ENCODE measurements around the gene DPY19L3.
"Not testable (repeated sequence)": the region's sequence is repeated elsewhere in the genome, so short reads cannot be mapped to it uniquely, and the experiment has no call there.

Gene DPY19L3

DNA sequence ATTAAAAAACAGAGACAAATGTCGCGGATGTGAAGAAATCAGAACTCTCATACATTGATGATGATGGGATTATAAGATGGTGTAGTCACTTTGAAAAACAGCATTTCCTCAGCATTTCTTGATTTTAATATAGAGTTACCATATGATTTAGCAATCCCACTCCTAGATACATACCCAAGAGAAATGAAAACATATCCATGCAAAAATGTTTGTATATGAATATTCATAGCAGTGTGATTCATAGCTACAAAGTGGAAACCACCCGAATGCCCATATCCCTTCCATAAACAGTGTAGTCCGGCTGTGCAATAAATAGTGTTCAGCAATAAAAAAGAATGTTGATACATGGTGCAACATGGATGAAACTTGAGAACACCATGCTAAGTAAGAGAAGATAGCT is 44.6 kb downstream of the DPY19L3 start:
- DNase-seq: no peak

DNA sequence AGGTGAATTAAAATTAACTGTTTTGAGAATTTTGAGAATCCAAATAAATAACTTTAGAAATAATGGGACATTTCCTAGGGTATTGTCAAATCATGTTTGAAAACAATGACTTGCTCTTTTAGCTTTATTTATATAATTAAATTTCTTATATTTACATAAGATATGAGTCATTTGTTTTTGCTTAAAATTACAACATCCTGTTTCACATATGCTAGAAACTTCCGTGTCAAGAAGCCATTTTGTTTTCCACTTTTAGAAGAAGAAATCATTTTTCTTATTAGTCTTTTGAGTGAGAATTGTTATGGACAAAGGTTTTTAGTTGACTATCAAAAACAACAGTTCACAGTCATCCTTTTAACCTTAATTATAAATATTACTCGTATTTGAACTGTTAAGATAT is 48.2 kb downstream of the DPY19L3 start:
- no peak for DNase-seq

DNA sequence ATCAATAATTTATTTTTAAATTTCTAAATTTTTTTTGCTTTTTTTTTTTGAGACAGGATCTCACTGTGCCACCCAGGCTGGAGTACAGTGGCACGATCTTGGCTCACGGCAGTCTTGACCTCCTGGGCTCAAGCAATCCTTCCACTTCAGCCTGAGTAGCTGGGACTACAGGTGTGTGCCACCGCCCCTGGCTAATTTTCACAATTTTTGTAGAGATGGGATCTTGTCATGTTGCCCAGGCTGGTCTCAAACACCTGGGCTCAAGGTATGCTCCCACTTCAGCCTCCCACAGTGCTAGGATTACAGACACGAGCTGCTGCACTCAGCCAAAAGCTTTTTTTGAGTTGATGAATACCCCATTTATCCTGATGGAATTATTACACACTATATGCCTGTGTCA is 50.8 kb downstream of the DPY19L3 start:
- DNase-seq: no peak

DNA sequence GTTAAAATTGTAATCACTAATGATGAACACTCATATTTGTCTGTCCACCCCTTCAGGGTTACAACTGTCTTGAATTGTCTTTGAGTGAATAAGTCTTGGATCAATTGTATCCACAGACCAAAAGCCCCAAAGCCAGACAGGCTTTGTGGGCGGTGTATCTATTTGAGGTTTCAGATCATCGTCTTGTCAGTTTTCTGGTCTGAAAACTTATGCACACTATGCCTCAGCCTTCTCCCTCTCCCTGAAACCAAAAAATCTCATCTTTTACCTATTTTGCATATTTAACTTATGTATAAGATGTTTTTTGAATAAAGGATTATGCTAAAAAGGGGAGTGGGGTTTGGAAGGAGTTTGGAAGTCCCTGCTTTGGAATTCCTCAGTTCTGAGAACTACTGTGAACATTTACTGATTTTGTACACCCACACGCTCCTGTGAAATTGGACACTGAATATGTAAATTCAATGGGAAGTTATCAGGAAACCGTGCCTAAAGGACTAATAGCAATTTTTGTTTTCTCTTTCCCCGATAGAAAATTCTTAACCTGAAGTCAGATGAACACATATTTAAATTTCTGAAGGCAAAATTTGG is 52.1 kb downstream of the DPY19L3 start:
- DNase-seq: no peak

DNA sequence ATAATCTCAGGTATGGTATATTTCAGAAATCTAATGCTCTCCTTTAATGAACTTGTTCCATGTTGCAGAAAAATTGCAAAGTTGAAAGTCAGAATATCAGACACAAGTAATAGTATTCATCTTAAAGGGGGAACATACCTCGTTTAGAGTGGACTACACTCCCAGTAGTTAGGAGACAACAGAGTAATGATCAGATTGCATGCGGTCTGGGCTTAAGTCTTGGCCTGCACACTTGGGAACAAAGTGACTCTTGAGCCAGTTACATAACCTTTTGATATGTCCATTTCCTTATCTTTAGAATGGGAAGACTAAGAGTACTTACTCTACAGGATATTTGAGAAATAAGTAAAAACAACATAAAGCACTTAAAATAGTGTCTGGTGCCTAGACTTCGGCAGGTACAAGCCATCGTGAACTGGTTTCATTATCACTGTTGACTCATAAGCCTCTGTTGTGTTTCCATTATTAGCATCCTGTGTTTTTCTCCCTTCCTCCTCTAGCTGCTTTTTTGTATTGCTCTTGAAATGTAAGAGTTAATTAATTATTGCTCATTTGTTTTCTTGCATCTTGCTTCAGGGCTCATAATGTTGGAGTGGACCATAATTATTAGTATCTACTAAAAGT is 53.0 kb downstream of the DPY19L3 start:
- no peak for DNase-seq

DNA sequence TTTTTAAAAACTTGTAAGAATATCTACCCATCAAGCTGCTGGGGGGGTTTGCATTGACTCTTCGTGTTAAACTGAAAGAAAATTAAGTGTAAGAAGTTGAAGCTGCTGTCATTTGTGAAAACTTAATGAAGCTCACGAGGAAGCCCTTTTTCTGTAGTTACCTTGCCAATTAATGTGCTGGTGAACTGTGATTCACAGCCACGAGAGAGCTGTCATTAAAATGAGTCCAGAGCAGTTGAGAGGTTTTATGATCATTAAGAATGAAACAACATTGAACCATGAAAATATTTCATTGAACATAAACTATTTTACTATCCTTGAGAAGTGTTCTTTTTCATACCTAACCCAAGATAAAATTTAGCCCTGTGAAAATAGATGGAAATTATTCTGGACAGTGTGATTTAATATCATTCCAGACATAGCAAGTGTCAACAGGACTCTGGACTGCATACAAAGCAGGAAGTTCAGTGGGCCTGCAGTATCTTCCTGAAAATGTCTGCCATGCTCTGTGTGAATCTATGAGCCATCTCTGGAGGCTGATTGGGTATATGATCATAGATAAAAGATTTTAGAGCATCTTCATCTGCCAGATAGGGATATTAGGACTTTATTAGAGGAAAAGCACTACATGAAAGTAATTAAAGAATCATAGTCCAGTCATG is 53.8 kb downstream of the DPY19L3 start:
- DNase-seq: no peak

DNA sequence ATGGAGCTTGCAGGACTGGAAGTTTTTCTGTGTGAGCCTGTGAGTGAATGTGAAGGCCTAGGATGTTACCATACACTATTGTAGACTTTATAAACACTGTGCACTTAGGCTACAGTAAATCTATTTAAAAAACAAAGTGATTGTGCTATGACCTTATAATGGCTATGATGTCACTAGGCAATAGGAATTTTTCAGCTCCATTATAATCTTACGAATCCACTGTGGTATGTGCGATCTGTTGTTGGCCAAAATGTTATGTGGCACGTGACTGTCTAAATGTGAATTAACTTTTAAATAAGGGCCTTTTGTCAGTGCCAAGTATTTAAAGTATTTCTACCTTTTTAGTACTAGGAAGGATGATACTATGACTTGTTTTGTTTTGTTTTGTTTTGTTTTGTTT is 54.9 kb downstream of the DPY19L3 start:
- no peak for DNase-seq

DNA sequence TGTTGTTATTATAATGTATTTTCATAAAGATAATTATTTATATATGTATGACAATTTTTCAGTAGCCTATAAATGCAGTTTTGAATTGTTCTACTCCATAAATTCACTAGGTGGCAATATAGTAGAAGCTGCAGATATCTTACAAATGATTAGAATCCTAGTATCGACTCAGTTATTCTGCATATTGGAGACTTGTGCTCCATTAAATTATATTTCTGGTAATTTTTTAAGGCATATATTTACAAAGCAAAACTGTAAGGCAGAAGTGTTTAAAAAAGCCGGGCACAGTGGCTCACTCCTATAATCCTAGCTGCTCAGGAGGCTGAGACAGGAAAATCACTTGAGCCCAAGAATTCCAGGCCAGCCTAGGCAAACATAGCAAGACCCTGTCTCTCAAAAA is 58.7 kb downstream of the DPY19L3 start:
- no peak for DNase-seq

DNA sequence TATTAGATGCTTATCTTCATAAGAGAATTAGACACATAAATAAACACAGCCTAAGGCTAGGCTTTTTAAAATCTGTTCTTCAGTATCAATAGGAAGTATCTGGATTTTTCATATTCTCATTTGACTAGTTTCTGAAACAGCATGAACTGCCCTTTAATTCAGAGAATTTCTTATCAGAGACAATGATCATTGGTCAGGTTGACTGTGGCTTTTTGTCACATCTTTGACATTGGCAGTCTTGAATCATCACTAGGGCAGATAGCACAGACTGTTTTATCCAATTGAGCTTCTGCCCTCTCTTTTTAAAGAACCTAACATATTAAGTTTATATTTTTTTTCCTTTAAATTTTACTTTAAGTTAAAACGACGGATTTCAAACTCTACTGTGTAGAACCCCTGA is 59.6 kb downstream of the DPY19L3 start:
- DNase-seq: no peak

DNA sequence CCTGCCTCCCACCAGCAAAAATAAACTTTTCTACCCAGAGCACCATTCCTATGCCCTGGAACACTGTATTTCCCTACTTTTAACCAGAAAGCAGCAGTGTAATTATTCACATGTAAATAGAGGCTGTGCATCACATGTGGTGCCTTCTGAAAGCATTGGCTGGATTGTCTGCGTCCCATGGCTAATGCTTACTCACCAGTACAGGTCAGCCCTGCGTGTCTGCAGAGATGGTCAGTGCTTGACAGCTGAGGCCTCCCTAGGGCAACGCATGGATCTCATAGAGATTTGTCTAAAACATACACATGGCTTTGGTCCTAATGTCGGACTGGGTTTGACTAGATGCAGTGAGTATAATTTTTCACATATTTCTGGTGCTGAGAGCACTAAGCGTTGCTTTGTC is 64.2 kb downstream of the DPY19L3 start:
- no peak for DNase-seq

DNA sequence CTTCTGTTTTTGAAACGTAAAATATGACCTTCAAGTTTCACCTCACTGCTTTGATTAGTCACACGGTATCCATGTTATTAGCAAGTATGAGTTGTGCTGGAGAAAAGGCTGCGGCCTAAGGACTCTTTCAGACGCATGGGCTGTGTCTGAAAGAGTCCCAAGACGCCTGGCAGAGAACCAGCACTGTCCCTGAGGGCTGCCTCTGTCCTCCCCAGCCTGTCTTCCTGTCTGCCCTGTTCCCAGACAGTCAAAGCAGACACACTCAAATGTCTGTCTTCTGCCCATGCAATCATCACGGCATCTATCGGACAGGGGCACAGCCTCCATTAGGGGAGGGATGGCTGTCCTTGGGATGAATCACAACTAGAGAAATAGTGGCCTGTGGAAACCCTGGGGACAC is 65.5 kb downstream of the DPY19L3 start:
- DNase-seq: no peak

DNA sequence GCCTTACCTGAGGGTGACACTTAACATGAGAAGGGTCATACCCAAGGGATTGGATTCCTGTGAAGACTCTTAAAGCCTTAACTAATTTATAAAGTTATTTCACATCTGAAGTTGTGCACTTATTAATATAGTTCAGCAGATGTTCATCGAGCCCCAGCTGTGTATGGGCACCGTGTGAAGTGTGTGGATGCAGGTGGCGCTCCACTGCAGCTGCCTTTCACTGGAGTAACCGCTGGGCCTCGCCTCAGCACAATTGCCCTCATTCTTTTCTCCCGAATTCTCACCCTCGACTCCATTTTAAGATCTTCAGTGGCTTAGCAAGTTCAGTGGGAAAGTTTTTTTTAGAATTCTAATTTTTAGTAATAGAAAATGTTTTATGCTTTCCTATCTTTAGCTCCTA is 66.2 kb downstream of the DPY19L3 start:
- DNase-seq: no peak

DNA sequence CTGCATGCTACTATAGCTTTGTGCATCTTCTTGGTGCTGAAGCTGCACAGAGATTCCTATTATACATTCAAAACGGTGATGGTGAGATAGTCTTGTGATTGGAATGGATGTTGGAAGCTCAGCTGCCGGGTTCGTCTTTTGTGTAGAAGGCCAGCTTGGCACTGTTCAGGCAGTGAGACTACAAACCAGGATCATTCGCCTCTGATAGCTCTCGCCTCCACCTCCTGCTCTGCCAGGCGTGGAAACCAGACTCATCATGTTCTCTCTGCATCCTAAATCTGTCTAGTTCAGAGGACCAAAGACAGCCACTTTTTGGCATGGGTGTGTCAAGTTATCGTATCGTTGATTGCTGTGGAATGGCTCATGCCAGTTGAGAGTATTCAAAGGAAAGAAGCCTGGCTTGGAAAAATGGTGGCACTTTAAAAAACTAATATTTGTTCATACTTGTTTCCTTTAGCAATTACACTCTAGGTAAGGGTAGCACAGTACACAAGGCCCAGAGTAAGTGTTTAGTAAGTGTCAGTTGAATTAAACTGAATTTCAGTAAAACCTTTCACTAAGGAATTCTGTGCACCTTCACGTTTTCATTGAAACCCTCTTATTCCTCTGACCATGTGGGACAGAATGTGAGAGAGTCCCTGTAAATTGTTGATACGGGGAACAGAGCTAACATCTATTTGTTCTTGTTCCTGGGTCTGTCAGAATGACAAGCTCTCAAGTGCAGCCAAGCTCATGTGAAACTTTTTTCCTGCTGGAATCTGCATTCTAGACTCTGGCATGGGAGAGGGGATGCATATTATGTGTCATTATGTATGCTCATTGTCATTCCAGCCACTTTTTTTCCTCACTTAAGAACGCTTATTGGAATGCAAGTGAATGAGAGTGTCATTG is 69.8 kb downstream of the DPY19L3 start:
- no peak for DNase-seq

DNA sequence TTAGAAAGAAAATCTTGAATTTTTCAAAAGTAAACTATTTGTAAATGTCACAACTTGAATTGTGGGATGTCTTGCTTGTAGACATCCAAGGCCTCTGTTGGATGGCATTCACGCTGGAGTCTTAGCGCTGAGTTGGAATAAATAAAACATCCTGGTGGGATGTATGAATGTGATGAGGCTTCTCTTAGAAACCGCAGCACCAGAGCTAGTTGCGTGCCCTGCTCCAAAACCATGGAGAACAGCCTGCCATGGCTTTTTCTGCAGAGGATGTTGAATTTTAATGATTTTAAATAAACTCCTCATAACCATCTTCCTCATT is 70.4 kb downstream of the DPY19L3 start:
- DNase-seq: no peak

DNA sequence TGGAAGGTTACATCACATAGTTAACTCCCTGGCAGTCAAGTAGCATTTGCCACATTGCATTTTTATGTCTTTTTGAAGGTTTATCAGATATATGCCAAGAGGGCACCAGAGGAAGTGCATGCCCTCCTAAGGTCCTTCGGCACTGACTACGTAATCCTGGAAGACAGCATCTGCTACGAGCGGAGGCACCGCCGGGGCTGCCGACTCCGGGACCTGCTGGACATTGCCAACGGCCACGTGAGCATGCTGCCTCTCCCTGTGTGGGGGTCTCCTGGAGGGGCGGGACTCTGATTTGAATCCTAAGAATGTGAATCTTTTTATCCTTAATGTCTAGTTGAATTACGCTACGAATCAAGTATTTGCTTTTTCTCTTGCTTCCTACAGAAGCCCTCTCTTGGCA is 74.8 kb downstream of the DPY19L3 start:
- DNase-seq: no peak

DNA sequence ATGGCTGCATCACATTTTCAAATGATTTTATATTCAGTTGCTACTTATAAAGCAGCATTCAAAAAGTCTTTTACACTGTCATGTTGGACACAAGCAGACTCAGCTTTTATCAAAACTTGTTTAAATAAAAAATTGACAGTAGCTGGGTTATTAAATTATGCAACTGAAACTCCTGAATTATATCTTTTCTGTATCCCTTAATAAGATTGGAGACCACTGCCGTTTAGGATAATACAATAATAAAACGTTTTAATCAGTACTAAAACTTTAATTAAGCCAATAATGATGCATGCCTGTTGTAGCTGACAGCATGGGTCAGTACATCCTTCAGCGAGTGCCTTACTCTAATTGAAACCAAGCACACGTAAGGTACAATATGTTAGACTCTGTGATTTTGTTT is 78.0 kb downstream of the DPY19L3 start:
- no peak for DNase-seq

DNA sequence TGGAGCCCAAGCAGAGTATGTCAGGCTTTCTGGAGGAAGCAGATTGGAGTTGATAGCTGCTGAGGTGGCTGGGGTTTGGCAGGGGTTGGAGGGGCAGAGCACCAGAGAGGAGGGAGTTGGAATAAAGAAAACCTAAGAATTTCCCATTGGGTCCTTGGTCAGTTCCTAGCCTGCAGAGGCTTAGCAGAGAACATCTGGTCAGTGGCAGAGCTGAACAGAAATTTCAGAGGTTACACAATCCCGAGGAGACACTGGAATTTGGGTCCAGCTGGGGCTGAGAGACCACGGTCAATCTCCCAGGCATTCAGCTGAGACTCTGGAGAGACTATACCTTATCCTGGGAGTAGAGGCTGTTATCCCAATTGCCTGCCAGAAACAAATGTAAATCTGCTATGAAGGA is 84.4 kb downstream of the DPY19L3 start:
- DNase-seq: no peak

DNA sequence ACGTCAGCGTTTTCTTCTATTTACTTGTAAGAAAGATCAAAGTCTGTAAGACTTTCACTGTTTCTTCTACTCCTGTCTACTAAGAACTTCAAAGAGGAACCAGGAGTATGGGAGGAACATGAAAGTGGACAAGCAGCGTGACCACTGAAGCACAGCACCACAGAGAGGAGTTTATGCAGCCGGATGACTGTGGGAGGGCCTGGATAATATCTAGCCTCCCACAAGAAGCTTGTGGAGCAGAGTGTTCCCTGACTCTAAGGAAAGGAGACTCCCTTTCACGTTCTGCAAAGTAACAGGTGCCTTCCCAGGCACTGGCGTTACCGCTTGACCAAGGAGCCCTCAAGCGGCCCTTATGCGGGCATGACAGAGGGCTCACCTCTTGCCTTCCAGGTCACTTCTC is 91.8 kb downstream of the DPY19L3 start:
- DNase-seq: no peak

DNA sequence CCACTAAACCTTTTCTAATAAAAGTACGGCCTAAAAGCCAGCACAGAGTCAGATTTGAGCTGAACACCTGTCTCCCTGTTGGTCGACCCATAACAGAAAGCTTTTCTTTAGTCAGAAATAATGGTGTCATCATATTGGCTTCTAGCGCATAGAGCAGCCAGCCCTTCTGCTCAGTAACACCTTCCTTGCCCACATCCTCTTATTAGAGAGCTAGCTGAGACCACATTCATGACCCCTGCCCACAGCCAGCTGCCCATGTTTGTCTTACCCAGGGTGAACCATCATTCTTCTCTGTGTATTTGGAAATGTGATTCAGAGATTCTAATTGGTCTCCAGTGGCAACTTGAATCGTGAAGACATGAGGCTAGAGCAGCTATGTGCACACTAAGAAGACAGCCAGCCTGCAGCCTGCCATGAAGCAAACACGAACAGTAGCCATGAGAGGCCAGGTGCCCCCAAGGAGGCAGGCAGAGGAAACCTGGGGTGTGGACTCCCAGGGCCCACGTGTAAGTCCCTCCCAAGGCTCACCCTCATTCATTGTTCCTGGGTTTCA is 93.2 kb downstream of the DPY19L3 start:
- DNase-seq: no peak

DNA sequence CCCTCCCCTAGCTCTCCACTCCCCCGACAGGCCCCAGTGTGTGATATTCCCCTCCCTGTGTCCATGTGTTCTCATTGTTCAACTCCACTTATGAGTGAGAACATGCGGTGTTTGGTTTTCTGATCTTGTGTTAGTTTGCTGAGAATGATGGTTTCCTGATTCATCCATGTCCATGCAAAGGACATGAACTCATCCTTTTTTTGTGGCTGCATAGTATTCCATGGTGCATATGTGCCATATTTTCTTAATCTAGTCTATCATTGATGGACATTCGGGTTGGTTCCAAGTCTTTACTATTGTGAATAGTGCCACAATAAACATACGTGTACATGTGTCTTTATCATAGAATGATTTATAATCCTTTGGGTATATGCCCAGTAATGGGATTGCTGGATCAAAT is 106.9 kb downstream of the DPY19L3 start:
- DNase-seq: not testable (repeated sequence)

DNA sequence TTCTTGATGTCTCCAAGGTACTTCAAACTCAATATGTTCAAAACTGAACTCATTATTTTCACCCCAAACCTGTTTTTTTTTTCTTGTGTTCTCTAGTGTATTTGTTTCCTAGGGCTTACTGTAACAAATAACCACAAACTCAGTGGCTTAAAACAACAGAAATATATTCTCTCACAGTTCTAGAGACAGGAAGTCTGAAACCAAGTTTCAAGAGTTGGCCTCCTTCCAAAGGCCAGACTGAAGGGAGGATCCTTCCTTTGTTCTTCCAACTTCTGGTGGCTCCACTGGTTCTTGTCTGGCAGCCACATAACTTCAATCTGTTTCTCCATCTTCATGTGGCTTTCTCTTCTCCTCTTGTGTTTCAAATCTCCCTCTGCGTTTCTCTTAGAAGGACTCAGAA is 113.5 kb downstream of the DPY19L3 start:
- DNase-seq: no peak

DNA sequence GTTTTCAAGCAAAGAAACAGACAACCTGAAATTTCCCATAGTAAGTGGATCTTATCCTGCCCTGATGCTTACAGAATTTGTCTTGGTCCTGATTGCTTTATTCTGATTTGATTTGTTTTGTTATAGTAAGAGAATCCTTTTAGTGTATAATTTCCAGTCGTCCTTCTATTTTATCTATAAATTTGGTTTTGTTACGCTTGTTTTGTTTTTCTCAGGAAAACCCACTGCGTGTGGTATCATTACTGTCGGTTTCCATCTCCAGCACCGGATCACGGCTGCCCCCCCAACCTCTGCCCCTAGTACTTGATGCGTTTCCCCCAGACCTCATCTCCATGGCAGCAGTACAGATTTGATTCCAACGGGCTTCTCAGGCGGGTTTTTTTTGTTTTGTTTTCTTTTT is 117.4 kb downstream of the DPY19L3 start:
- DNase-seq: no peak

DNA sequence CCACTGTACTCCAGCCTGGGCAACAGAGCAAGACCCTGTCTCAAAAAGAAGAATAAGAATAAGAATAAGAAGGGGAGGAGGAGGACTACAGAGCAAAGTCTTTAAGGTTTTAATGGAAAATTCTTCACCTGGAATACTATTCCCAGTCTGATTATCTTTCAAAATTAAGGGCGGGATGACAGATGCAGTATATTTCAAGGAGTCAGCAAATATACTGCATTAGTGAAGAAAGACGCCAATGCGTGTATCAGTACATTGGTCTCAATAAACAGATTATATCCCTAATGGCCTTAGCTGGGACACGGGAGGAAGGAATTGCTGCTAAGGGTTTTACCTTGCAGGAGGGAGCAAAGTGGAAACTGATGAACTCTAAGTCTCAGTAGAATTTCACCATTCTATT is 121.3 kb downstream of the DPY19L3 start:
- DNase-seq: no peak

DNA sequence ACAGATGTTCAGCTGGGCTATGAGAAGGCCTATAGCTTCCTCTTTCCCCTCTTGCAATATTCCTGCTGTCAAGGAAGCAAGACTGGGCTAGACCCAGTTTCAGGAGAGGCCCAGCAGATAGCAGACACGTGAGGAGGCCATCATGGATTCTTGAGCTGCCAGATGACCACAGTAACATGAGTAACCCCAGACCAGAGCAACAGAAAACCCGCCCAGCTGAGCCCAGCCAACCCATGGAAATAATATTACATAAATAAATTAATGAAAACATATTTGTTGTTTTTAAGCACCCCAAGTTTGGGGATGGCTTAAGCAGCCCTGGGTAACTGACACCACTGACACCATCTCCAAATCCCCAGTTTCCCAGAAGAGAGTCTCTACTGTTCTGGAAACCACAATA is 125.2 kb downstream of the DPY19L3 start:
- no peak for DNase-seq
